Measurements from ENCODE around the gene SEMA3C.

- TF ChIP-seq CTCF (IDR thresholded peaks at IDR 0.05) (no peak), POLR2AphosphoS5 (IDR thresholded peaks at IDR 0.05) (no peak)
These were observed 2.3 kb upstream of the SEMA3C start for GRCh38 chr7:80921130-80921529.

Measured in sigmoid colon (tissue), 4 donors.